ENCODE data around the gene TEX22.

TEX22 gene

GRCh38 chr14:105368426-105368825 lies 29.9 kb upstream of the TEX22 start:
- Mint-ChIP-seq H3K4me3 (no peak overlapping the region), H3K9me3 (peaks cover 8% of the 10 kb centered on the region), H3K27ac (no peak overlapping the region), H3K4me1 (peaks cover 6% of the 10 kb centered on the region), H3K36me3 (ENCODE audit: low read depth) (peaks cover 26% of the 10 kb centered on the region), H3K27me3 (ENCODE audit: low read depth, poor library complexity) (peaks cover 5% of the 10 kb centered on the region)
- TF ChIP-seq CTCF (IDR thresholded peaks at IDR 0.05): no peak
- DNase-seq: no peak

GRCh38 chr14:105368910-105369652 lies 29.3 kb upstream of the TEX22 start:
- Mint-ChIP-seq H3K4me3 (no peak overlapping the region), H3K27me3 (ENCODE audit: low read depth, poor library complexity) (peaks cover 4% of the 10 kb centered on the region), H3K27ac (no peak overlapping the region), H3K4me1 (no peaks in the 10 kb centered on the region), H3K9me3 (peaks cover 12% of the 10 kb centered on the region), H3K36me3 (ENCODE audit: low read depth) (peaks cover 24% of the 10 kb centered on the region)
- TF ChIP-seq CTCF (IDR thresholded peaks at IDR 0.05): no peak
- no peak for DNase-seq

- Mint-ChIP-seq H3K9me3 (peaks cover 14% of the 10 kb centered on the region), H3K27ac (no peak overlapping the region), H3K27me3 (ENCODE audit: low read depth, poor library complexity) (peaks cover 4% of the 10 kb centered on the region), H3K4me3 (no peak overlapping the region), H3K36me3 (ENCODE audit: low read depth) (peaks cover 30% of the 10 kb centered on the region), H3K4me1 (no peaks in the 10 kb centered on the region)
- no peak for TF ChIP-seq CTCF (IDR thresholded peaks at IDR 0.05)
- no peak for DNase-seq
Measured at GRCh38 chr14:105369653-105370040, 28.7 kb upstream of the TEX22 start.

- H3K4me1 Mint-ChIP-seq: no peaks in the 10 kb centered on the region
- DNase-seq: no peak
- H3K27me3 Mint-ChIP-seq (ENCODE audit: low read depth, poor library complexity): peaks cover 9% of the 10 kb centered on the region
- H3K4me3 Mint-ChIP-seq: no peak overlapping the region
- H3K27ac Mint-ChIP-seq: no peak overlapping the region
- peaks cover 14% of the 10 kb centered on the region for H3K9me3 Mint-ChIP-seq
- peaks cover 31% of the 10 kb centered on the region for H3K36me3 Mint-ChIP-seq (ENCODE audit: low read depth)
- TF ChIP-seq CTCF (IDR thresholded peaks at IDR 0.05): no peak
Measured at GRCh38 chr14:105374389-105374788, 23.9 kb upstream of the TEX22 start.

- H3K4me1 Mint-ChIP-seq: no peaks in the 10 kb centered on the region
- no peak overlapping the region for H3K4me3 Mint-ChIP-seq
- H3K27ac Mint-ChIP-seq: no peak overlapping the region
Measured at GRCh38 chr14:105375635-105376057, 22.7 kb upstream of the TEX22 start.

More at GRCh38 chr14:105375635-105376057, 22.7 kb upstream of the TEX22 start:
- Mint-ChIP-seq H3K36me3 (ENCODE audit: low read depth) (peaks cover 31% of the 10 kb centered on the region), H3K9me3 (peaks cover 14% of the 10 kb centered on the region), H3K27me3 (ENCODE audit: low read depth, poor library complexity) (peaks cover 9% of the 10 kb centered on the region)
- no peak for DNase-seq
- TF ChIP-seq CTCF (IDR thresholded peaks at IDR 0.05): no peak

Measured in nephron progenitor cell (in vitro differentiated cells).